HepG2 (cell line): Measurements from ENCODE around the gene CD7. TPM values are rescaled to one million over a fixed set of nuclear protein-coding genes. Genes with fewer than 3 reads are reported as not detected.

Experiments
- AHR ChIP-seq: IDR thresholded peaks from 2 replicates; pipeline ENCODE4 v1.6.1; 2018; ENCODE audit warnings: missing genetic modification reagents, missing compliant biosample characterization
- ARNT ChIP-seq: fragments of 450-650 bp; IDR thresholded peaks from 2 replicates; pipeline ENCODE4 v1.6.1; 2017
- CBX5 ChIP-seq: sonication (generic); formaldehyde crosslinking; IDR thresholded peaks from 2 replicates; pipeline ENCODE4 v1.4.0; 2020; ENCODE audit warnings: missing genetic modification reagents, borderline replicate concordance
- ETS1 ChIP-seq: sonication (generic); formaldehyde crosslinking; IDR thresholded peaks from 2 replicates; pipeline ENCODE4 v1.4.0; 2020; ENCODE audit warnings: missing genetic modification reagents
- HDAC2 ChIP-seq: sonication (generic); formaldehyde crosslinking; IDR thresholded peaks from 2 replicates; pipeline ENCODE4 v1.4.0; 2020; ENCODE audit warnings: missing genetic modification reagents
- MED1 ChIP-seq: sonication (generic); formaldehyde crosslinking; IDR thresholded peaks from 2 replicates; pipeline ENCODE4 v1.4.0; 2020; ENCODE audit warnings: missing genetic modification reagents
- NBN ChIP-seq: fragments of 450-650 bp; conservative IDR thresholded peaks from 2 replicates; pipeline ENCODE4 v1.6.1; 2017
- SPEN ChIP-seq: sonication (generic); formaldehyde crosslinking; IDR thresholded peaks from 2 replicates; pipeline ENCODE4 v1.5.1; 2020; ENCODE audit warnings: low read depth, mild to moderate bottlenecking, missing genetic modification reagents
- SRF ChIP-seq: IDR thresholded peaks from 2 replicates; pipeline ENCODE4 v1.6.1; 2011; ENCODE audit warnings: mild to moderate bottlenecking, low read depth, low read length, moderate library complexity
- TCF7L2 ChIP-seq: IDR thresholded peaks from 2 replicates; pipeline ENCODE4 v1.6.1; 2011; ENCODE audit warnings: mild to moderate bottlenecking, low read depth, low read length, moderate library complexity
- TOE1 ChIP-seq: sonication (generic); formaldehyde crosslinking; IDR thresholded peaks from 2 replicates; pipeline ENCODE4 v1.4.0; 2020; ENCODE audit warnings: mild to moderate bottlenecking, missing genetic modification reagents
- ZBTB44 ChIP-seq: sonication (generic); formaldehyde crosslinking; IDR thresholded peaks from 2 replicates; pipeline ENCODE4 v1.4.0; 2020; ENCODE audit warnings: missing genetic modification reagents
- ZFP62 ChIP-seq: sonication (generic); formaldehyde crosslinking; IDR thresholded peaks from 2 replicates; pipeline ENCODE4 v1.4.0; 2020; ENCODE audit warnings: missing genetic modification reagents
- ZKSCAN5 ChIP-seq: sonication (generic); formaldehyde crosslinking; IDR thresholded peaks from 2 replicates; pipeline ENCODE4 v1.5.1; 2020; ENCODE audit warnings: mild to moderate bottlenecking, missing genetic modification reagents
- ZKSCAN8 ChIP-seq: IDR thresholded peaks from 2 replicates; pipeline ENCODE4 v1.6.1; 2016; ENCODE audit warnings: borderline replicate concordance, missing genetic modification reagents, missing compliant biosample characterization
- ZMAT3 ChIP-seq: sonication (generic); formaldehyde crosslinking; conservative IDR thresholded peaks from 2 replicates; pipeline ENCODE4 v1.7.0; 2021; ENCODE audit warnings: missing genetic modification reagents
- ZNF205 ChIP-seq: IDR thresholded peaks from 2 replicates; pipeline ENCODE4 v1.6.1; 2018; ENCODE audit warnings: missing biosample characterization, missing genetic modification reagents
- ZNF263 ChIP-seq: sonication (generic); formaldehyde crosslinking; IDR thresholded peaks from 2 replicates; pipeline ENCODE4 v1.4.0; 2020; ENCODE audit warnings: missing genetic modification reagents
- ZNF264 ChIP-seq: sonication (generic); formaldehyde crosslinking; IDR thresholded peaks from 2 replicates; pipeline ENCODE4 v1.4.0; 2020; ENCODE audit warnings: missing genetic modification reagents
- ZNF274 ChIP-seq: sonication (generic); formaldehyde crosslinking; IDR thresholded peaks from 2 replicates; pipeline ENCODE4 v1.5.1; 2020; ENCODE audit warnings: mild to moderate bottlenecking, missing genetic modification reagents
- ZNF317 ChIP-seq: sonication (generic); formaldehyde crosslinking; IDR thresholded peaks from 2 replicates; pipeline ENCODE4 v1.5.0; 2020; ENCODE audit warnings: mild to moderate bottlenecking, missing genetic modification reagents
- ZNF770 ChIP-seq: sonication (generic); formaldehyde crosslinking; IDR thresholded peaks from 2 replicates; pipeline ENCODE4 v1.5.0; 2020; ENCODE audit warnings: mild to moderate bottlenecking, missing genetic modification reagents
- ZSCAN22 ChIP-seq: sonication (generic); formaldehyde crosslinking; IDR thresholded peaks from 2 replicates; pipeline ENCODE4 v1.4.0; 2020; ENCODE audit warnings: mild to moderate bottlenecking, missing genetic modification reagents
- ZSCAN30 ChIP-seq: sonication (generic); formaldehyde crosslinking; IDR thresholded peaks from 2 replicates; pipeline ENCODE4 v1.5.0; 2020; ENCODE audit warnings: mild to moderate bottlenecking, missing genetic modification reagents
- polyA plus RNA-seq, 8 experiments: library from polyadenylated mRNA; depleted of rRNA in 3 of 8; stranded (reverse) in 7 of 8; unstranded in 1 of 8; fragments of >200 nt; fragmentation: Illumina TruSeq in 4 of 8; extraction: Trizol in 4 of 8; gene quantifications; 2 replicates each; pipeline versions ENCODE4 v1.2.1 to v1.2.3, GENCODE V29; 2011 to 2016; ENCODE audit warnings: low read depth in 4 of 8, missing spikeins in 1 of 8, mixed read lengths in 1 of 8; ENCODE audit not compliant: insufficient read depth in 1 of 8
- total RNA-seq, 5 experiments: library from RNA; depleted of rRNA; stranded (reverse); fragments of >200 nt; fragmentation: Illumina TruSeq; extraction: Trizol; gene quantifications; 2 replicates each; pipeline ENCODE4 v1.2.3, GENCODE V29; 2016; ENCODE audit warnings: low read depth in 1 of 5
- TF ChIP-seq, protein P1 (sequence below): IDR thresholded peaks from 2 replicates; pipeline ENCODE4 v1.6.1; 2018; ENCODE audit warnings: missing genetic modification reagents, mild to moderate bottlenecking, missing compliant biosample characterization

CD7 gene
- total and polyA plus RNA-seq, 2 of the 13 experiments (the other 11 are each of a cell fraction or from before 2014, with no cell fraction given) = 67.6 to 76.4 TPM

- TF ChIP-seq ZNF205 (0 out of 2 replicates have a peak, but pooled peaks have one; percentile 24), ZNF274 (0 out of 2 replicates have a peak, but pooled peaks have one; percentile 45), ZNF770 (CRISPR knock-in tag) (no peak), AHR (CRISPR knock-in tag) (no peak), SRF (no peak), ZSCAN22 (CRISPR knock-in tag) (no peak), ZFP62 (no peak), ZNF263 (no peak), ZMAT3 (CRISPR knock-in tag) (no peak), ZBTB44 (CRISPR knock-in tag) (no peak), ZNF264 (CRISPR knock-in tag) (no peak), MED1 (0 out of 2 replicates have a peak, but pooled peaks have one; percentile 10), HDAC2 (CRISPR knock-in tag) (no peak), TOE1 (CRISPR knock-in tag) (no peak), CBX5 (CRISPR knock-in tag) (no peak), SPEN (CRISPR knock-in tag) (no peak), ZKSCAN5 (no peak), NBN (no peak), ZNF317 (CRISPR knock-in tag) (no peak), ZSCAN30 (CRISPR knock-in tag) (0 out of 2 replicates have a peak, but pooled peaks have one; percentile 21), TCF7L2 (no peak), ZKSCAN8 (CRISPR knock-in tag) (no peak), ARNT (no peak), ETS1 (CRISPR knock-in tag) (no peak)
- TF ChIP-seq, protein P1, sequence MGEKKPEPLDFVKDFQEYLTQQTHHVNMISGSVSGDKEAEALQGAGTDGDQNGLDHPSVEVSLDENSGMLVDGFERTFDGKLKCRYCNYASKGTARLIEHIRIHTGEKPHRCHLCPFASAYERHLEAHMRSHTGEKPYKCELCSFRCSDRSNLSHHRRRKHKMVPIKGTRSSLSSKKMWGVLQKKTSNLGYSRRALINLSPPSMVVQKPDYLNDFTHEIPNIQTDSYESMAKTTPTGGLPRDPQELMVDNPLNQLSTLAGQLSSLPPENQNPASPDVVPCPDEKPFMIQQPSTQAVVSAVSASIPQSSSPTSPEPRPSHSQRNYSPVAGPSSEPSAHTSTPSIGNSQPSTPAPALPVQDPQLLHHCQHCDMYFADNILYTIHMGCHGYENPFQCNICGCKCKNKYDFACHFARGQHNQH (CRISPR knock-in tag) = no peak
Measured at GRCh38 chr17:82345151-82345976, 28.0 kb upstream of the CD7 start (continued).
